Measurements from ENCODE around the gene PHETA2. TPM values are rescaled to one million over a fixed set of nuclear protein-coding genes. Genes with fewer than 3 reads are reported as not detected.
"Not testable (repeated sequence)": the region's sequence is repeated elsewhere in the genome, so short reads cannot be mapped to it uniquely, and the experiment has no call there.

PHETA2 gene
- total RNA-seq, 2 donors from 2014 or later = 8.5 to 11.2 TPM

- Histone ChIP-seq H3K27me3 (replicated peaks; ENCODE audit: insufficient read depth) (no peaks in the 10 kb centered on the region), H3K4me1 (replicated peaks) (peaks cover 9% of the 10 kb centered on the region), H3K9me3 (no peaks in the 10 kb centered on the region), H3K4me3 (no peak overlapping the region), H3K36me3 (no peaks in the 10 kb centered on the region), H3K27ac (no peak overlapping the region)
- intact Hi-C loops (cut with DNase I) = no loop called here
- TF ChIP-seq POLR2AphosphoS5 (IDR thresholded peaks at IDR 0.05) = no peak
- no peak for TF ChIP-seq POLR2A (IDR thresholded peaks at IDR 0.05)
- TF ChIP-seq, protein P1, sequence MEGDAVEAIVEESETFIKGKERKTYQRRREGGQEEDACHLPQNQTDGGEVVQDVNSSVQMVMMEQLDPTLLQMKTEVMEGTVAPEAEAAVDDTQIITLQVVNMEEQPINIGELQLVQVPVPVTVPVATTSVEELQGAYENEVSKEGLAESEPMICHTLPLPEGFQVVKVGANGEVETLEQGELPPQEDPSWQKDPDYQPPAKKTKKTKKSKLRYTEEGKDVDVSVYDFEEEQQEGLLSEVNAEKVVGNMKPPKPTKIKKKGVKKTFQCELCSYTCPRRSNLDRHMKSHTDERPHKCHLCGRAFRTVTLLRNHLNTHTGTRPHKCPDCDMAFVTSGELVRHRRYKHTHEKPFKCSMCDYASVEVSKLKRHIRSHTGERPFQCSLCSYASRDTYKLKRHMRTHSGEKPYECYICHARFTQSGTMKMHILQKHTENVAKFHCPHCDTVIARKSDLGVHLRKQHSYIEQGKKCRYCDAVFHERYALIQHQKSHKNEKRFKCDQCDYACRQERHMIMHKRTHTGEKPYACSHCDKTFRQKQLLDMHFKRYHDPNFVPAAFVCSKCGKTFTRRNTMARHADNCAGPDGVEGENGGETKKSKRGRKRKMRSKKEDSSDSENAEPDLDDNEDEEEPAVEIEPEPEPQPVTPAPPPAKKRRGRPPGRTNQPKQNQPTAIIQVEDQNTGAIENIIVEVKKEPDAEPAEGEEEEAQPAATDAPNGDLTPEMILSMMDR (IDR thresholded peaks at IDR 0.05) = no peak
- no peak for DNase-seq (ENCODE audit: low spot score)
- 89% methylated on average over 14 of the region's 14 CpGs for WGBS
Observed at GRCh38 chr22:42067671-42068251, 6.3 kb upstream of the PHETA2 start.

DNA sequence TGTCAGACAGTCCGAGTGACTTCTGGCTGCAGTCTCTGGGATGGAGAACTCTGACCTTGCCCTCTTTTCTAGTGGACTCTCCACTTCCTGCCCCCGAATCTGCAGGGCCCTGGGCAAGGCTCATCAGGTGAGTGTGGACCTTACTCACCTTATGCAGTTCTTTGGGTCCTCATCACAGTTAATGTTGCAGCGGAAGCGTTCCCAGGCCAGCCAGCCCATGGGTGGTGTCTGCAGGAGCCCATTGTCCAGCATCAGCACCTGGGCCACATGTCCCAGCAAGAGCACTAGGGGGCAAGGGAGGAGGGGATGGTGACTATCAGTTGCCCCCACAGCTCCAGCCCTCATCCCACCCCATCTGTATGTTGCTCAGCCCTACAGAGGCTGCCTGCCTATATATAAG, 5.8 kb upstream of the PHETA2 start:
- Histone ChIP-seq H3K36me3 (no peaks in the 10 kb centered on the region), H3K27me3 (replicated peaks; ENCODE audit: insufficient read depth) (no peaks in the 10 kb centered on the region), H3K9me3 (no peaks in the 10 kb centered on the region), H3K27ac (no peak overlapping the region), H3K4me1 (replicated peaks) (peaks cover 9% of the 10 kb centered on the region), H3K4me3 (no peak overlapping the region)
- no peak for TF ChIP-seq POLR2AphosphoS5 (IDR thresholded peaks at IDR 0.05)
- TF ChIP-seq, protein P1 (IDR thresholded peaks at IDR 0.05) = no peak
- TF ChIP-seq POLR2A (IDR thresholded peaks at IDR 0.05) = no peak
- intact Hi-C loops (cut with DNase I) = no loop called here
- no peak for DNase-seq (ENCODE audit: low spot score)
- WGBS = 100% methylated on average over 4 of the region's 4 CpGs

DNA sequence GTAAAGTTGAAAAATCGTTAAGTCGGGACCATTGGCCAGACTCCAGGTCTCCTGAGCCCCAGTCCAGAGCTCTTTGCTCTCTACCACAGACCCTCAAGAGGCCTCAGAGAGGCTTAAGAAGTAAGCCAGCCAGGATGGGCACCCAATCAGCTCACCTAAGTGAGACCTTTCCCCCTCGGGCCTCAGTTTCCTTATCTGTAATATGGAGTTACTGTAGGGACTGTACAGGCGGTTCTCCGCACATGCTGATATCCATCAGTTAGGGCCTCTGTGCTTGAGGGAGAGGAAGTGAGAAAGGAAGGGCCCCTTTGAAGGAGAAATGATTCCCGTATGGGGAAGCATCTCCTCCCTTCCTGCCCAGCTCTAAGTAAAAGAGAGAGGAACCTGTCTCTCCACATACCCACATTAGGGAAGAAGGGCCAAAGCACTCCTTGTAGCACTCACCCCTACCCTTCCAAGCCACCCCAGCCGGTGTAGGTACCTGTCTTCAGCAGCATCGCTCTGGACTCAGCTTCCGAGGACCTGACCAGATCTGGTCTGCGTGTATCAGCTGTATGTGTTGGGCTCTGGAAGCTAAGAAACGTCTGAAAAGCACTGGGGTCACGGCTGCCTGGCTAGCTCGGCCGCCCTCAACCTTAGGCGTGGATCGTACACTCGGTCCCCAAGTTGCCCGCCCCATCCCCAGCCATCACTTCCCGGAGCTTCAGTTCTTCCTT, 4.1 kb upstream of the PHETA2 start:
- no peaks in the 10 kb centered on the region for H3K36me3 ChIP-seq
- H3K27ac ChIP-seq = peak overlapping the region; percentile 84 to 88
- H3K9me3 ChIP-seq = no peaks in the 10 kb centered on the region
- DNase-seq (ENCODE audit: low spot score) = no peak
- WGBS = 11% methylated on average over 19 of the region's 19 CpGs
- H3K27me3 ChIP-seq (replicated peaks; ENCODE audit: insufficient read depth) = no peaks in the 10 kb centered on the region
- intact Hi-C loops (cut with DNase I) = no loop called here
- TF ChIP-seq POLR2A (IDR thresholded peaks at IDR 0.05) = no peak
- TF ChIP-seq, protein P1 (IDR thresholded peaks at IDR 0.05) = no peak
- TF ChIP-seq POLR2AphosphoS5 (IDR thresholded peaks at IDR 0.05) = no peak
- peaks cover 9% of the 10 kb centered on the region for H3K4me1 ChIP-seq (replicated peaks)
- peak overlapping the region; percentile 53 to 54 for H3K4me3 ChIP-seq

DNA sequence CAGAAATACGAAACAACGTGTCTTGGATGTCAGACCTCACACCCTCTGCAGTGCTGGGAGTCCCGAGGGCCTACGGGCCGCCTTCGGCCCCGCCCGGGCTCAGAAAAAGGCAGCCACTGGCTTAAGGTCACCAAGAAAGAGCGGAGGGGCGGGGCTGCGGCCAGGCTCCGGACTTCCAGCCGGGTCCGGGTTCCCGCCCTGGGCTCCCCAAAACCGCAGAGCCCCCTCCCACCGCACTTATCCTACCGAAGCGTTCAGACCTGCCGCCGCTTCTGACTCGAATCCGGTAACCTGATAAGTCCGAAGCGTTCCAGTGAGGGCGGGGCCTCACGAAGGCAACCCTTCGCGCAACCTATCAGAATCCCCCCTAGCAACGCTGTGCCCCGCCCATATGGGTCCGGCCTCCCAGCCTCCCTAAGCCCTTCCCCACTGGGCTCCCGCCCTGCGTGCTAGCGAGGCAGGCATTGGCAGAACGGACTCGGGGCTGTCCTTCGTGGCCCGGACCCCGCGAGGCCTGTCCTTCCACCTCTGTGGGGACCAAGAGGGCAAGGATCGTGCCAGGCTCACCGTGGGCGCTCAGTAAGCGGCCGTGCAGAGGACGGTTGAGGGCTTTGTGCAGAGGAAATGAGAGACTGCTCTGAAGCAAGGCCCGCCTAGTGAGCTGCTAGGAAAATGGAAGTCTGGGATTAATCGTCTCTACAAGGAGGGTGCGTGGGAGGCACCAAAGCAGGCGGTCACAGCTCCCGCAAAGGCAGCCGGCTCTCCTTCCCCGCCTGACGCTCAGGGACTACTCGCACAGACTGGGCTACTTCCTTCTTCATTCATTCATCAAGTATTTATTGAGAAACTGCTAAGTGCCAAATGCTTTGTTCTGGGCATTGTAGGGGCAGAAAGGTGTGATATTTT, 3.3 kb upstream of the PHETA2 start, which contains the start of gene NAGA:
TSS of gene NAGA (minus strand) at position 296 of the 906 bp plus-strand sequence. CDS start 515 bp downstream, outside the sequence.
- intact Hi-C loops (cut with DNase I) = no loop called here
- WGBS = under 1% methylated on average over 56 of the region's 56 CpGs
- peaks cover 9% of the 10 kb centered on the region for H3K4me1 ChIP-seq (replicated peaks)
- TF ChIP-seq, protein P1 (IDR thresholded peaks at IDR 0.05) = peak in 1 of 4 experiments; percentile 2
- TF ChIP-seq POLR2AphosphoS5 (IDR thresholded peaks at IDR 0.05) = peak; percentile 98
- TF ChIP-seq POLR2A (IDR thresholded peaks at IDR 0.05) = peak; percentile 94
- DNase-seq (ENCODE audit: low spot score) = peak; percentile 96
- no peaks in the 10 kb centered on the region for H3K27me3 ChIP-seq (replicated peaks; ENCODE audit: insufficient read depth)
- H3K36me3 ChIP-seq = no peaks in the 10 kb centered on the region
- H3K9me3 ChIP-seq = no peaks in the 10 kb centered on the region
- peak within 1 kb of the TSS; percentile 53 to 54 for H3K4me3 ChIP-seq
- peak within 1 kb of the TSS; percentile 84 to 88 for H3K27ac ChIP-seq

DNA sequence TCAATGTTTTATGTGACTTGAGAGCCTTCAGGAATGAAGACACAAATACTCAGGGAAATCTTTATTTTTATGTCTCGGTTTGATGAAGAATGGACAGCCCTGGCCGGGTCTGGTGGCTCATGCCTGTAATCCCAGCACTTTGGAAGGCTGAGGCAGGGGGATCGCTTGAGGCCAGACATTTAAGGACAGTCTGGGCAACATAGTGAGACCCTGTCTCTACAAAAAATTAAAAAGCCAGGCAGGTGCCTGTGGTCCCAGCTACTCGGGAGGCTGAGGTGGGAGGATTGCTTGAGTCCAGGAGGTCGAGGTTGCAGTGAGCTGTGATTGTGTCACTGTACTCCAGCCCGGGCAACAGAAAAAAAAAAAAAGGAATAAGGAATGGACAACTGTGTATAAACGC, 2.5 kb upstream of the PHETA2 start:
- H3K9me3 ChIP-seq; intact Hi-C loops (cut with DNase I); H3K27me3 ChIP-seq (replicated peaks; ENCODE audit: insufficient read depth); H3K4me1 ChIP-seq (replicated peaks); H3K36me3 ChIP-seq; DNase-seq (ENCODE audit: low spot score): not testable (repeated sequence)
- 58% methylated on average over 7 of the region's 7 CpGs for WGBS
- Histone ChIP-seq H3K27ac (peak overlapping the region in 1 of 2 donors; percentile 88), H3K4me3 (peak overlapping the region in 1 of 2 donors; percentile 53)
